HEK293 (cell line): ENCODE measurements around the gene PHF21A.

Experiments
- CTCF ChIA-PET: fragments of 350-600 bp; formaldehyde crosslinking; extraction: SDS; loops from one replicate; lab custom pipeline; 2021; ENCODE audit warnings: antibody characterized with exemption; lab: Yijun Ruan, JAX
- POLR2A ChIA-PET: fragments of 300-600 bp; formaldehyde crosslinking; extraction: SDS; loops from one replicate; lab custom pipeline; 2020; ENCODE audit warnings: antibody characterized with exemption, inconsistent platforms; lab: Yijun Ruan, JAX
- H3K27ac ChIP-seq: fragments of 200-500 bp; sonication (Bioruptor generic); 2 replicates; pipeline ENCODE4 v1.5.1; 2014; ENCODE audit warnings: low read depth, low read length, control low read depth, inconsistent platforms; ENCODE audit errors: extremely low read depth
- H3K36me3 ChIP-seq, 2 experiments: fragments of 200-500 bp in 1 of 2; sonication (Bioruptor generic) in 1 of 2; 1 replicate in 1 of 2; 2 replicates in 1 of 2; pipeline ENCODE4 v1.5.1; 2014 to 2017; ENCODE audit warnings: inconsistent platforms in 2 of 2, low read length in 2 of 2; ENCODE audit not compliant: control insufficient read depth in 2 of 2, insufficient read depth in 1 of 2
- H3K4me1 ChIP-seq: fragments of 200-500 bp; sonication (Bioruptor generic); 2 replicates; pipeline ENCODE4 v1.5.1; 2014; ENCODE audit warnings: mild to moderate bottlenecking, low read length, inconsistent platforms; ENCODE audit not compliant: control insufficient read depth, insufficient read depth
- H3K4me3 ChIP-seq: 2 replicates; pipeline ENCODE4 v1.5.1; 2011; ENCODE audit warnings: low read depth, mild to moderate bottlenecking, control low read depth, low read length, moderate library complexity
- H3K9me3 ChIP-seq: fragments of 200-500 bp; sonication (Bioruptor generic); 2 replicates; pipeline ENCODE4 v1.5.1; 2014; ENCODE audit warnings: low read depth, low read length, inconsistent platforms; ENCODE audit not compliant: control insufficient read depth, insufficient read depth
- KLF10 ChIP-seq: fragments of 450-650 bp; IDR thresholded peaks from 2 replicates; pipeline ENCODE4 v1.5.1; 2018; ENCODE audit warnings: missing biosample characterization, mild to moderate bottlenecking, missing genetic modification characterization
- KLF7 ChIP-seq: fragments of 450-650 bp; formaldehyde crosslinking; IDR thresholded peaks from 2 replicates; pipeline ENCODE4 v1.5.1; 2016; ENCODE audit warnings: missing biosample characterization, missing genetic modification characterization, borderline replicate concordance
- SALL2 ChIP-seq: fragments of 450-650 bp; formaldehyde crosslinking; IDR thresholded peaks from 2 replicates; pipeline ENCODE4 v1.5.0; 2017; ENCODE audit warnings: missing biosample characterization, mild to moderate bottlenecking, missing genetic modification characterization, borderline replicate concordance
- WT1 ChIP-seq: fragments of 450-650 bp; formaldehyde crosslinking; IDR thresholded peaks from 2 replicates; pipeline ENCODE4 v1.5.1; 2016; ENCODE audit warnings: missing biosample characterization, missing genetic modification characterization
- ZBTB17 ChIP-seq: fragments of 450-650 bp; formaldehyde crosslinking; IDR thresholded peaks from 2 replicates; pipeline ENCODE4 v1.5.1; 2016; ENCODE audit warnings: missing biosample characterization, missing genetic modification characterization
- ZIC2 ChIP-seq: fragments of 450-650 bp; formaldehyde crosslinking; IDR thresholded peaks from 2 replicates; pipeline ENCODE4 v1.5.1; 2016; ENCODE audit warnings: missing biosample characterization, missing genetic modification characterization
- ZNF121 ChIP-seq: fragments of 450-650 bp; formaldehyde crosslinking; IDR thresholded peaks from 2 replicates; pipeline ENCODE4 v1.5.1; 2016; ENCODE audit warnings: missing biosample characterization, missing genetic modification characterization
- ZNF146 ChIP-seq: fragments of 450-650 bp; formaldehyde crosslinking; IDR thresholded peaks from 2 replicates; pipeline ENCODE4 v1.5.1; 2016; ENCODE audit warnings: missing biosample characterization, missing genetic modification characterization
- ZNF311 ChIP-seq: fragments of 450-650 bp; formaldehyde crosslinking; IDR thresholded peaks from 2 replicates; pipeline ENCODE4 v1.5.1; 2017; ENCODE audit warnings: missing biosample characterization, missing genetic modification characterization, borderline replicate concordance
- ZNF391 ChIP-seq: fragments of 450-650 bp; formaldehyde crosslinking; IDR thresholded peaks from 2 replicates; pipeline ENCODE4 v1.5.1; 2016; ENCODE audit warnings: low read depth, missing biosample characterization, missing genetic modification characterization, borderline replicate concordance
- ZNF398 ChIP-seq: fragments of 450-650 bp; formaldehyde crosslinking; IDR thresholded peaks from 2 replicates; pipeline ENCODE4 v1.5.1; 2017; ENCODE audit warnings: missing biosample characterization, missing genetic modification characterization
- ZNF585B ChIP-seq: fragments of 450-650 bp; formaldehyde crosslinking; IDR thresholded peaks from 2 replicates; pipeline ENCODE4 v1.5.1; 2016; ENCODE audit warnings: missing biosample characterization, missing genetic modification characterization
- ZNF600 ChIP-seq: fragments of 450-650 bp; formaldehyde crosslinking; IDR thresholded peaks from 2 replicates; pipeline ENCODE4 v1.5.1; 2016; ENCODE audit warnings: missing biosample characterization, missing genetic modification characterization
- ZNF626 ChIP-seq: fragments of 450-650 bp; sonication (Bioruptor Pico); formaldehyde crosslinking; IDR thresholded peaks from 2 replicates; pipeline ENCODE4 v1.5.1; 2018; ENCODE audit warnings: missing biosample characterization, missing genetic modification characterization, inconsistent platforms
- ZNF837 ChIP-seq: fragments of 450-650 bp; formaldehyde crosslinking; IDR thresholded peaks from 2 replicates; pipeline ENCODE4 v1.5.1; 2016; ENCODE audit warnings: missing biosample characterization, missing genetic modification characterization
- TF ChIP-seq, protein P1 (sequence below): fragments of 450-650 bp; formaldehyde crosslinking; IDR thresholded peaks from 2 replicates; pipeline ENCODE4 v1.5.1; 2016; ENCODE audit warnings: missing biosample characterization, missing genetic modification characterization
- TF ChIP-seq, protein P2 (sequence below): fragments of 450-650 bp; formaldehyde crosslinking; IDR thresholded peaks from 2 replicates; pipeline ENCODE4 v1.5.1; 2016; ENCODE audit warnings: missing biosample characterization, missing genetic modification characterization
- TF ChIP-seq, protein P3 (sequence below): fragments of 450-650 bp; formaldehyde crosslinking; IDR thresholded peaks from 2 replicates; pipeline ENCODE4 v1.5.1; 2017; ENCODE audit warnings: missing biosample characterization, missing genetic modification characterization

PHF21A gene

DNA sequence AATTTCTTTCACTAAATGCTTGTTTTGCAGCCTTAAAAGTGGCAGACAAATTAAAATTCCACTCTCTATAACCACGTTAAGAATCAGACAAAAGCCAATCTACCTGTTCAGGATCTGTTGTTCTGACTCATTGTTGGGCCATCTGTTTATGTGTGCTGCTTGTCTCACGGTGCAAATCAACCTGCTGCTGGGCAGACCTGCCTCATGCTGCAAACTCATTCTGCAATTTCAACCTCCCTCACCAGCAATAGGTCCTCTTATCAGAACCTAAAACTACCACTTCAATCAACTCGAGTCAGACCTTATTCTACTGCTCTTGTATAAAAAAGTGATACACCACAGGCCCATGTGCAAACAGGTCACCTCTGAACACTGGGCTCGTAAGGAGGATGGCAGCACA, 123.7 kb downstream of the PHF21A start (continued):
- TF ChIP-seq KLF7: no peak

DNA sequence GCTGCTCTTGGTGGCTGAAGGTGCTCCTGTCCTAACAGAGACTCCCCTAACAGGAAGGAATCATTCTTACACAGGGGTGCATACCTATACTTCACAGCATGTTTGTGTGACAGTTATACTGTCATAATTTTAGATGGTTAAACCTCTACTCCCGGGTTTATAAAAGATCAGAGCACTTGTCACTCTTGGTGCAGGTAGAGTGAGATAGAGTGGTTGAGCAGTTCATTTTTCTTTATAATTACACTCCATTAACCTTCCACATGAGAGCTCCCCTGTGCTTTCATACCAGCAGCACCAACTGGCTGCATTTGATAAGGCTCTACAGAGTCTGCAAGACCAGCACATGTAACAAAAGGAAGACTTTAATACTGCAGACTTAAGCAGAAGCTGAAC, 125.9 kb downstream of the PHF21A start:
- POLR2A ChIA-PET: no interaction called here
- Histone ChIP-seq H3K9me3 (no peaks in the 10 kb centered on the region), H3K4me3 (no peak overlapping the region), H3K4me1 (no peaks in the 10 kb centered on the region), H3K36me3 (no peaks in the 10 kb centered on the region), H3K27ac (no peak overlapping the region)
- CTCF ChIA-PET: interaction anchor here (0.6 to 4.6 kb wide), 6 partner anchors 11 to 743 kb away, joined by 3 to 33 read pairs (median 4); no protein-coding TSS in a partner anchor
- no peak for TF ChIP-seq ZNF398 (tag by site-specific recombination)
- TF ChIP-seq, protein P1, sequence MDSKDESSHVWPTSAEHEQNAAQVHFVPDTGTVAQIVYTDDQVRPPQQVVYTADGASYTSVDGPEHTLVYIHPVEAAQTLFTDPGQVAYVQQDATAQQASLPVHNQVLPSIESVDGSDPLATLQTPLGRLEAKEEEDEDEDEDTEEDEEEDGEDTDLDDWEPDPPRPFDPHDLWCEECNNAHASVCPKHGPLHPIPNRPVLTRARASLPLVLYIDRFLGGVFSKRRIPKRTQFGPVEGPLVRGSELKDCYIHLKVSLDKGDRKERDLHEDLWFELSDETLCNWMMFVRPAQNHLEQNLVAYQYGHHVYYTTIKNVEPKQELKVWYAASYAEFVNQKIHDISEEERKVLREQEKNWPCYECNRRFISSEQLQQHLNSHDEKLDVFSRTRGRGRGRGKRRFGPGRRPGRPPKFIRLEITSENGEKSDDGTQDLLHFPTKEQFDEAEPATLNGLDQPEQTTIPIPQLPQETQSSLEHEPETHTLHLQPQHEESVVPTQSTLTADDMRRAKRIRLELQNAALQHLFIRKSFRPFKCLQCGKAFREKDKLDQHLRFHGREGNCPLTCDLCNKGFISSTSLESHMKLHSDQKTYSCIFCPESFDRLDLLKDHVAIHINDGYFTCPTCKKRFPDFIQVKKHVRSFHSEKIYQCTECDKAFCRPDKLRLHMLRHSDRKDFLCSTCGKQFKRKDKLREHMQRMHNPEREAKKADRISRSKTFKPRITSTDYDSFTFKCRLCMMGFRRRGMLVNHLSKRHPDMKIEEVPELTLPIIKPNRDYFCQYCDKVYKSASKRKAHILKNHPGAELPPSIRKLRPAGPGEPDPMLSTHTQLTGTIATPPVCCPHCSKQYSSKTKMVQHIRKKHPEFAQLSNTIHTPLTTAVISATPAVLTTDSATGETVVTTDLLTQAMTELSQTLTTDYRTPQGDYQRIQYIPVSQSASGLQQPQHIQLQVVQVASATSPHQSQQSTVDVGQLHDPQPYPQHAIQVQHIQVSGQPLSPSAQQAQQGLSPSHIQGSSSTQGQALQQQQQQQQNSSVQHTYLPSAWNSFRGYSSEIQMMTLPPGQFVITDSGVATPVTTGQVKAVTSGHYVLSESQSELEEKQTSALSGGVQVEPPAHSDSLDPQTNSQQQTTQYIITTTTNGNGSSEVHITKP: peak; percentile 94

- no peaks in the 10 kb centered on the region for H3K4me1 ChIP-seq
- H3K27ac ChIP-seq: no peak overlapping the region
- TF ChIP-seq ZNF600 (tag by site-specific recombination): no peak
- peak; percentile 20; the same call in 1 of the 2 replicates for TF ChIP-seq ZBTB17
- peak; percentile 71 for TF ChIP-seq ZIC2 (tag by site-specific recombination)
- CTCF ChIA-PET: interaction anchor here (0.6 to 4.6 kb wide), 10 partner anchors 8 to 742 kb away, joined by 3 to 33 read pairs (median 3); no protein-coding TSS in a partner anchor
- H3K4me3 ChIP-seq: no peak overlapping the region
- H3K36me3 ChIP-seq: no peaks in the 10 kb centered on the region
- POLR2A ChIA-PET: no interaction called here
- no peaks in the 10 kb centered on the region for H3K9me3 ChIP-seq
These were observed 126.6 kb downstream of the PHF21A start for GRCh38 chr11:45994371-45995341.

GRCh38 chr11:45993531-45994001, 127.7 kb downstream of the PHF21A start:
- no peak overlapping the region for H3K4me3 ChIP-seq
- H3K4me1 ChIP-seq: no peaks in the 10 kb centered on the region
- POLR2A ChIA-PET: no interaction called here
- no peaks in the 10 kb centered on the region for H3K9me3 ChIP-seq
- no peaks in the 10 kb centered on the region for H3K36me3 ChIP-seq
- CTCF ChIA-PET: interaction anchor here (1.0 to 4.6 kb wide), 6 partner anchors 10 to 83 kb away, joined by 3 to 33 read pairs (median 4); no protein-coding TSS in a partner anchor
- no peak overlapping the region for H3K27ac ChIP-seq
- TF ChIP-seq ZNF626 (tag by site-specific recombination) (no peak), SALL2 (tag by site-specific recombination) (no peak), ZNF311 (tag by site-specific recombination) (no peak), ZNF837 (tag by site-specific recombination) (no peak), ZNF121 (tag by site-specific recombination) (no peak), KLF10 (tag by site-specific recombination) (no peak), WT1 (tag by site-specific recombination) (no peak), ZNF391 (tag by site-specific recombination) (no peak), ZNF585B (tag by site-specific recombination) (no peak), ZNF146 (tag by site-specific recombination) (no peak)
- TF ChIP-seq, protein P2, sequence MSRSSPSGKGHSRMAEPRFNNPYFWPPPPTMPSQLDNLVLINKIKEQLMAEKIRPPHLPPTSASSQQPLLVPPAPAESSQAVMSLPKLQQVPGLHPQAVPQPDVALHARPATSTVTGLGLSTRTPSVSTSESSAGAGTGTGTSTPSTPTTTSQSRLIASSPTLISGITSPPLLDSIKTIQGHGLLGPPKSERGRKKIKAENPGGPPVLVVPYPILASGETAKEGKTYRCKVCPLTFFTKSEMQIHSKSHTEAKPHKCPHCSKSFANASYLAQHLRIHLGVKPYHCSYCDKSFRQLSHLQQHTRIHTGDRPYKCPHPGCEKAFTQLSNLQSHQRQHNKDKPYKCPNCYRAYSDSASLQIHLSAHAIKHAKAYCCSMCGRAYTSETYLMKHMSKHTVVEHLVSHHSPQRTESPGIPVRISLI: no peak
- TF ChIP-seq, protein P3, sequence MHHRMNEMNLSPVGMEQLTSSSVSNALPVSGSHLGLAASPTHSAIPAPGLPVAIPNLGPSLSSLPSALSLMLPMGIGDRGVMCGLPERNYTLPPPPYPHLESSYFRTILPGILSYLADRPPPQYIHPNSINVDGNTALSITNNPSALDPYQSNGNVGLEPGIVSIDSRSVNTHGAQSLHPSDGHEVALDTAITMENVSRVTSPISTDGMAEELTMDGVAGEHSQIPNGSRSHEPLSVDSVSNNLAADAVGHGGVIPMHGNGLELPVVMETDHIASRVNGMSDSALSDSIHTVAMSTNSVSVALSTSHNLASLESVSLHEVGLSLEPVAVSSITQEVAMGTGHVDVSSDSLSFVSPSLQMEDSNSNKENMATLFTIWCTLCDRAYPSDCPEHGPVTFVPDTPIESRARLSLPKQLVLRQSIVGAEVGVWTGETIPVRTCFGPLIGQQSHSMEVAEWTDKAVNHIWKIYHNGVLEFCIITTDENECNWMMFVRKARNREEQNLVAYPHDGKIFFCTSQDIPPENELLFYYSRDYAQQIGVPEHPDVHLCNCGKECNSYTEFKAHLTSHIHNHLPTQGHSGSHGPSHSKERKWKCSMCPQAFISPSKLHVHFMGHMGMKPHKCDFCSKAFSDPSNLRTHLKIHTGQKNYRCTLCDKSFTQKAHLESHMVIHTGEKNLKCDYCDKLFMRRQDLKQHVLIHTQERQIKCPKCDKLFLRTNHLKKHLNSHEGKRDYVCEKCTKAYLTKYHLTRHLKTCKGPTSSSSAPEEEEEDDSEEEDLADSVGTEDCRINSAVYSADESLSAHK (tag by site-specific recombination): no peak
